Muscle of leg (tissue), 11 donors: ENCODE data around the gene PPP3CB. TPM values are rescaled to one million over a fixed set of nuclear protein-coding genes. Genes with fewer than 3 reads are reported as not detected.

Experiments
- DNase-seq: peaks from one replicate; pipeline ENCODE4 v3.0.0; 2013
- H3K27ac ChIP-seq: one replicate; pipeline ENCODE4 v1.5.1; 2013; ENCODE audit warnings: mild to moderate bottlenecking, low read length, control low read depth
- H3K27me3 ChIP-seq: one replicate; pipeline ENCODE4 v1.6.1; 2013; ENCODE audit warnings: low read length; ENCODE audit not compliant: control insufficient read depth, insufficient read depth
- H3K36me3 ChIP-seq: one replicate; pipeline ENCODE4 v1.6.1; 2013; ENCODE audit warnings: low read length; ENCODE audit not compliant: control insufficient read depth, insufficient read depth
- H3K4me1 ChIP-seq: one replicate; pipeline ENCODE4 v1.6.1; 2013; ENCODE audit warnings: low read length; ENCODE audit not compliant: control insufficient read depth, insufficient read depth
- H3K4me3 ChIP-seq: one replicate; pipeline ENCODE4 v1.5.1; 2013; ENCODE audit warnings: low read length, control low read depth
- H3K9me3 ChIP-seq: replicated peaks from 2 replicates; pipeline ENCODE4 v1.6.1; 2013; ENCODE audit warnings: low read depth, low read length; ENCODE audit not compliant: control insufficient read depth
- WGBS: methylation state at CpG from one replicate; pipeline ENCODE4 v1.1.5; 2013; ENCODE audit warnings: missing lambda C conversion rate; ENCODE audit not compliant: insufficient coverage; 5-methylcytosine and 5-hydroxymethylcytosine counted together
- polyA plus RNA-seq, 8 donors: library from polyadenylated mRNA; unstranded; fragments of 120-200 nt; gene quantifications; one replicate each; pipeline versions ENCODE4 v1.2.1 to v1.2.3, GENCODE V29; 2013; ENCODE audit warnings: inconsistent platforms in 1 of 8, low replicate concordance in 1 of 8; ENCODE audit not compliant: insufficient read length in 8 of 8, insufficient read depth in 1 of 8
- total RNA-seq: library from RNA; stranded (reverse); fragments of 120-200 nt; gene quantifications from one replicate; pipeline ENCODE4 v1.2.4, GENCODE V29; 2013

PPP3CB gene
- total and polyA plus RNA-seq, 9 donors = 72.0 to 163 (median 125) TPM

GRCh38 chr10:73386583-73386982 lies 109.2 kb downstream of the PPP3CB start:
- no peak overlapping the region for H3K4me3 ChIP-seq
- DNase-seq = no peak

More at GRCh38 chr10:73386583-73386982, 109.2 kb downstream of the PPP3CB start:
- Histone ChIP-seq H3K36me3 (peaks cover 52% of the 10 kb centered on the region), H3K9me3 (no peaks in the 10 kb centered on the region), H3K27me3 (no peaks in the 10 kb centered on the region), H3K4me1 (no peaks in the 10 kb centered on the region), H3K27ac (no peak overlapping the region)
- WGBS = 100% methylated on average over 2 of the region's 7 CpGs

Other genes with a start within 250 kb of the PPP3CB start
- gene DNAJC9, start 248.8 kb downstream of the PPP3CB start, total RNA-seq = 25.4 TPM
- 10 to 100 TPM; 18.9 to 27.4 (median 21.6) TPM for gene DNAJC9, start 248.8 kb downstream of the PPP3CB start, polyA plus RNA-seq
- gene MRPS16, start 243.4 kb downstream of the PPP3CB start, total RNA-seq = 51.2 TPM
- gene MRPS16, start 243.4 kb downstream of the PPP3CB start, polyA plus RNA-seq = 10 to 100 TPM; 64.2 to 80.1 (median 69.7) TPM
- gene CFAP70, start 137.2 kb downstream of the PPP3CB start, total RNA-seq = 1.3 TPM
- 1 to 10 TPM in 6 of 8 donors, under 1 TPM in 2; 0.77 to 2.6 (median 1.4) TPM for gene CFAP70, start 137.2 kb downstream of the PPP3CB start, polyA plus RNA-seq
- gene ANXA7, start 82.0 kb downstream of the PPP3CB start, total RNA-seq = 53.3 TPM
- gene ANXA7, start 82.0 kb downstream of the PPP3CB start, polyA plus RNA-seq = 10 to 100 TPM; 50.0 to 59.5 (median 55.2) TPM
- gene MSS51, start 62.5 kb downstream of the PPP3CB start, total RNA-seq = 28.2 TPM
- 10 to 100 TPM in 7 of 8 donors, 1 to 10 TPM in 1; 8.1 to 35.2 (median 23.7) TPM for gene MSS51, start 62.5 kb downstream of the PPP3CB start, polyA plus RNA-seq
- gene USP54, start 95.3 kb upstream of the PPP3CB start, total RNA-seq = 14.1 TPM
- 10 to 100 TPM; 13.6 to 18.6 (median 17.0) TPM for gene USP54, start 95.3 kb upstream of the PPP3CB start, polyA plus RNA-seq
- gene MYOZ1, start 145.4 kb upstream of the PPP3CB start, total RNA-seq = 552 TPM
- 100 to 1,000 TPM; 201 to 638 (median 487) TPM for gene MYOZ1, start 145.4 kb upstream of the PPP3CB start, polyA plus RNA-seq
- gene SYNPO2L, start 160.0 kb upstream of the PPP3CB start, total RNA-seq = 35.6 TPM
- gene SYNPO2L, start 160.0 kb upstream of the PPP3CB start, polyA plus RNA-seq = 100 to 1,000 TPM; 136 to 224 (median 185) TPM
- 6.3 TPM for gene AGAP5, start 202.1 kb upstream of the PPP3CB start, total RNA-seq
- gene AGAP5, start 202.1 kb upstream of the PPP3CB start, polyA plus RNA-seq = 10 to 100 TPM in 3 of 8 donors, 1 to 10 TPM in 5; 4.4 to 16.7 (median 7.2) TPM
- gene SEC24C, start 248.3 kb upstream of the PPP3CB start, total RNA-seq = 44.6 TPM
- 10 to 100 TPM; 43.4 to 59.3 (median 49.9) TPM for gene SEC24C, start 248.3 kb upstream of the PPP3CB start, polyA plus RNA-seq